ENCODE data around the gene PTCD2. TPM values are rescaled to one million over a fixed set of nuclear protein-coding genes. Genes with fewer than 3 reads are reported as not detected.

Gene PTCD2
- total RNA-seq, 1 experiment from 2014 or later: 19.3 TPM

DNA sequence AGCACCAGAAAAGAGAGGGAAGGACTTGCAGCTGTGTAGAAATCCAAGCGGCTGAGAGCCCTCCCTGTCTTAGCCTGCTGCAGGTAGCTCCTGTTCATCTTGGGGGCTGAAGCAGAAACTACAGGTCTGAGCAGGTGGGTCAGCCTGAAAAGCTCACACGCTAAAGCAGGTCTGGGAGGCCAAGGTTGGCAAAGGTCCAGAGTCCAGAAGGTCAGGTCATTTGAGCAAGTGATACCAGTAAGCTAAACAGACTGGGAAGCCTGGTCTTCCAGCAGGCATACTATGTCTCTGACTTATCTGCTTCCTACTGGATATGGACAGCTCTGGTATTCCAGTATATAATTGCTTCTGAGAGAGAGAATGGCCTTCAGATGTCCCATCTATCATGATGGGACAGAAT, 26.2 kb downstream of the PTCD2 start:
- CTCF ChIA-PET: no interaction called here
- no peak overlapping the region for H3K9ac ChIP-seq (ENCODE audit: low read length)
- RAD21 ChIA-PET (ENCODE audit: low non-redundant PET in 1 of 2, low total read pairs in 2 of 2, uncharacterized antibody in 2 of 2, unreplicated experiment in 2 of 2): no interaction called here
- no peak overlapping the region for H2AFZ ChIP-seq (ENCODE audit: low read depth, low read length, poor library complexity, severe bottlenecking)
- no peaks in the 10 kb centered on the region for H4K20me1 ChIP-seq (ENCODE audit: insufficient read depth)
- H3K4me1 ChIP-seq (ENCODE audit: control insufficient read depth in 1 of 2, insufficient read depth in 2 of 2, low read length in 2 of 2): peaks cover 10 to 28% of the 10 kb centered on the region in 2 experiments
- intact Hi-C loops (cut with micrococcal nuclease): no loop called here
- TF ChIP-seq ZNF274 (IDR thresholded peaks at IDR 0.05; ENCODE audit: low read depth, low read length) (no peak), TCF7L2 (IDR thresholded peaks at IDR 0.05; ENCODE audit: borderline replicate concordance, extremely low read depth, insufficient read depth, insufficient read length) (no peak), POLR2AphosphoS5 (IDR thresholded peaks at IDR 0.05; ENCODE audit: low read depth, low read length) (no peak), POLR2A (IDR thresholded peaks at IDR 0.05; ENCODE audit: borderline replicate concordance, extremely low read depth, insufficient read depth, insufficient read length) (no peak), EGR1 (IDR thresholded peaks at IDR 0.05; ENCODE audit: low read depth) (no peak), EZH2phosphoT487 (IDR thresholded peaks at IDR 0.05; ENCODE audit: borderline replicate concordance) (no peak), CEBPB (IDR thresholded peaks at IDR 0.05; ENCODE audit: low read depth) (no peak), YY1 (IDR thresholded peaks at IDR 0.05; ENCODE audit: extremely low read depth, insufficient replicate concordance, low read depth, low read length) (no peak), SRF (IDR thresholded peaks at IDR 0.05; ENCODE audit: low read depth) (no peak), ZFX (IDR thresholded peaks at IDR 0.05) (no peak), ELF1 (IDR thresholded peaks at IDR 0.05; ENCODE audit: borderline replicate concordance, low read depth) (no peak), JUND (IDR thresholded peaks at IDR 0.05) (no peak)
- TF ChIP-seq, protein P1, sequence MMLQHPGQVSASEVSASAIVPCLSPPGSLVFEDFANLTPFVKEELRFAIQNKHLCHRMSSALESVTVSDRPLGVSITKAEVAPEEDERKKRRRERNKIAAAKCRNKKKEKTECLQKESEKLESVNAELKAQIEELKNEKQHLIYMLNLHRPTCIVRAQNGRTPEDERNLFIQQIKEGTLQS (IDR thresholded peaks at IDR 0.05): no peak
- TF ChIP-seq, protein P2, sequence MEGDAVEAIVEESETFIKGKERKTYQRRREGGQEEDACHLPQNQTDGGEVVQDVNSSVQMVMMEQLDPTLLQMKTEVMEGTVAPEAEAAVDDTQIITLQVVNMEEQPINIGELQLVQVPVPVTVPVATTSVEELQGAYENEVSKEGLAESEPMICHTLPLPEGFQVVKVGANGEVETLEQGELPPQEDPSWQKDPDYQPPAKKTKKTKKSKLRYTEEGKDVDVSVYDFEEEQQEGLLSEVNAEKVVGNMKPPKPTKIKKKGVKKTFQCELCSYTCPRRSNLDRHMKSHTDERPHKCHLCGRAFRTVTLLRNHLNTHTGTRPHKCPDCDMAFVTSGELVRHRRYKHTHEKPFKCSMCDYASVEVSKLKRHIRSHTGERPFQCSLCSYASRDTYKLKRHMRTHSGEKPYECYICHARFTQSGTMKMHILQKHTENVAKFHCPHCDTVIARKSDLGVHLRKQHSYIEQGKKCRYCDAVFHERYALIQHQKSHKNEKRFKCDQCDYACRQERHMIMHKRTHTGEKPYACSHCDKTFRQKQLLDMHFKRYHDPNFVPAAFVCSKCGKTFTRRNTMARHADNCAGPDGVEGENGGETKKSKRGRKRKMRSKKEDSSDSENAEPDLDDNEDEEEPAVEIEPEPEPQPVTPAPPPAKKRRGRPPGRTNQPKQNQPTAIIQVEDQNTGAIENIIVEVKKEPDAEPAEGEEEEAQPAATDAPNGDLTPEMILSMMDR (IDR thresholded peaks at IDR 0.05 in 2 of 3, conservative IDR thresholded peaks at IDR 0.05 in 1 of 3; ENCODE audit: borderline replicate concordance in 1 of 3, insufficient read depth in 1 of 3, low read depth in 2 of 3, low read length in 2 of 3): no peak
- TF ChIP-seq, protein P3, sequence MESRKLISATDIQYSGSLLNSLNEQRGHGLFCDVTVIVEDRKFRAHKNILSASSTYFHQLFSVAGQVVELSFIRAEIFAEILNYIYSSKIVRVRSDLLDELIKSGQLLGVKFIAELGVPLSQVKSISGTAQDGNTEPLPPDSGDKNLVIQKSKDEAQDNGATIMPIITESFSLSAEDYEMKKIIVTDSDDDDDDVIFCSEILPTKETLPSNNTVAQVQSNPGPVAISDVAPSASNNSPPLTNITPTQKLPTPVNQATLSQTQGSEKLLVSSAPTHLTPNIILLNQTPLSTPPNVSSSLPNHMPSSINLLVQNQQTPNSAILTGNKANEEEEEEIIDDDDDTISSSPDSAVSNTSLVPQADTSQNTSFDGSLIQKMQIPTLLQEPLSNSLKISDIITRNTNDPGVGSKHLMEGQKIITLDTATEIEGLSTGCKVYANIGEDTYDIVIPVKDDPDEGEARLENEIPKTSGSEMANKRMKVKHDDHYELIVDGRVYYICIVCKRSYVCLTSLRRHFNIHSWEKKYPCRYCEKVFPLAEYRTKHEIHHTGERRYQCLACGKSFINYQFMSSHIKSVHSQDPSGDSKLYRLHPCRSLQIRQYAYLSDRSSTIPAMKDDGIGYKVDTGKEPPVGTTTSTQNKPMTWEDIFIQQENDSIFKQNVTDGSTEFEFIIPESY (IDR thresholded peaks at IDR 0.05; ENCODE audit: extremely low read depth, insufficient replicate concordance, low read length): no peak
- TF ChIP-seq, protein P4, sequence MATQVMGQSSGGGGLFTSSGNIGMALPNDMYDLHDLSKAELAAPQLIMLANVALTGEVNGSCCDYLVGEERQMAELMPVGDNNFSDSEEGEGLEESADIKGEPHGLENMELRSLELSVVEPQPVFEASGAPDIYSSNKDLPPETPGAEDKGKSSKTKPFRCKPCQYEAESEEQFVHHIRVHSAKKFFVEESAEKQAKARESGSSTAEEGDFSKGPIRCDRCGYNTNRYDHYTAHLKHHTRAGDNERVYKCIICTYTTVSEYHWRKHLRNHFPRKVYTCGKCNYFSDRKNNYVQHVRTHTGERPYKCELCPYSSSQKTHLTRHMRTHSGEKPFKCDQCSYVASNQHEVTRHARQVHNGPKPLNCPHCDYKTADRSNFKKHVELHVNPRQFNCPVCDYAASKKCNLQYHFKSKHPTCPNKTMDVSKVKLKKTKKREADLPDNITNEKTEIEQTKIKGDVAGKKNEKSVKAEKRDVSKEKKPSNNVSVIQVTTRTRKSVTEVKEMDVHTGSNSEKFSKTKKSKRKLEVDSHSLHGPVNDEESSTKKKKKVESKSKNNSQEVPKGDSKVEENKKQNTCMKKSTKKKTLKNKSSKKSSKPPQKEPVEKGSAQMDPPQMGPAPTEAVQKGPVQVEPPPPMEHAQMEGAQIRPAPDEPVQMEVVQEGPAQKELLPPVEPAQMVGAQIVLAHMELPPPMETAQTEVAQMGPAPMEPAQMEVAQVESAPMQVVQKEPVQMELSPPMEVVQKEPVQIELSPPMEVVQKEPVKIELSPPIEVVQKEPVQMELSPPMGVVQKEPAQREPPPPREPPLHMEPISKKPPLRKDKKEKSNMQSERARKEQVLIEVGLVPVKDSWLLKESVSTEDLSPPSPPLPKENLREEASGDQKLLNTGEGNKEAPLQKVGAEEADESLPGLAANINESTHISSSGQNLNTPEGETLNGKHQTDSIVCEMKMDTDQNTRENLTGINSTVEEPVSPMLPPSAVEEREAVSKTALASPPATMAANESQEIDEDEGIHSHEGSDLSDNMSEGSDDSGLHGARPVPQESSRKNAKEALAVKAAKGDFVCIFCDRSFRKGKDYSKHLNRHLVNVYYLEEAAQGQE (IDR thresholded peaks at IDR 0.05; ENCODE audit: low read depth): no peak
- TF ChIP-seq, protein P5, sequence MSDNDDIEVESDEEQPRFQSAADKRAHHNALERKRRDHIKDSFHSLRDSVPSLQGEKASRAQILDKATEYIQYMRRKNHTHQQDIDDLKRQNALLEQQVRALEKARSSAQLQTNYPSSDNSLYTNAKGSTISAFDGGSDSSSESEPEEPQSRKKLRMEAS (IDR thresholded peaks at IDR 0.05): no peak
- H3K27me3 ChIP-seq (ENCODE audit: insufficient read depth, low read length): no peaks in the 10 kb centered on the region
- no peak overlapping the region for H3K4me3 ChIP-seq (replicated peaks in 1 of 2; ENCODE audit: low read depth in 1 of 2, low read length in 2 of 2)
- no peaks in the 10 kb centered on the region for H3K79me2 ChIP-seq (ENCODE audit: insufficient read depth, low read length)
- H3K9me2 ChIP-seq (ENCODE audit: insufficient read depth): no peaks in the 10 kb centered on the region
- no peaks in the 10 kb centered on the region for H3K9me3 ChIP-seq (ENCODE audit: control insufficient read depth in 1 of 2, insufficient read depth in 1 of 2, low read depth in 1 of 2, low read length in 2 of 2)
- no peak for DNase-seq (ENCODE audit: low read depth, low spot score)
- no peak overlapping the region for H3K27ac ChIP-seq (ENCODE audit: low read depth, low read length)
- BruUV-seq (replicated peaks): no TSS peak
- POLR2A ChIA-PET: no interaction called here
- no peak overlapping the region for H3K4me2 ChIP-seq (ENCODE audit: low read length)
- peaks cover 4 to 19% of the 10 kb centered on the region in 2 experiments; a peak in 3 of 4 replicates for H3K36me3 ChIP-seq (ENCODE audit: control insufficient read depth in 1 of 2, insufficient read depth in 2 of 2, low read length in 2 of 2)
- ATAC-seq: no peak

Measured in HCT116 (cell line).